ENCODE measurements around the gene PABPN1.

DNA sequence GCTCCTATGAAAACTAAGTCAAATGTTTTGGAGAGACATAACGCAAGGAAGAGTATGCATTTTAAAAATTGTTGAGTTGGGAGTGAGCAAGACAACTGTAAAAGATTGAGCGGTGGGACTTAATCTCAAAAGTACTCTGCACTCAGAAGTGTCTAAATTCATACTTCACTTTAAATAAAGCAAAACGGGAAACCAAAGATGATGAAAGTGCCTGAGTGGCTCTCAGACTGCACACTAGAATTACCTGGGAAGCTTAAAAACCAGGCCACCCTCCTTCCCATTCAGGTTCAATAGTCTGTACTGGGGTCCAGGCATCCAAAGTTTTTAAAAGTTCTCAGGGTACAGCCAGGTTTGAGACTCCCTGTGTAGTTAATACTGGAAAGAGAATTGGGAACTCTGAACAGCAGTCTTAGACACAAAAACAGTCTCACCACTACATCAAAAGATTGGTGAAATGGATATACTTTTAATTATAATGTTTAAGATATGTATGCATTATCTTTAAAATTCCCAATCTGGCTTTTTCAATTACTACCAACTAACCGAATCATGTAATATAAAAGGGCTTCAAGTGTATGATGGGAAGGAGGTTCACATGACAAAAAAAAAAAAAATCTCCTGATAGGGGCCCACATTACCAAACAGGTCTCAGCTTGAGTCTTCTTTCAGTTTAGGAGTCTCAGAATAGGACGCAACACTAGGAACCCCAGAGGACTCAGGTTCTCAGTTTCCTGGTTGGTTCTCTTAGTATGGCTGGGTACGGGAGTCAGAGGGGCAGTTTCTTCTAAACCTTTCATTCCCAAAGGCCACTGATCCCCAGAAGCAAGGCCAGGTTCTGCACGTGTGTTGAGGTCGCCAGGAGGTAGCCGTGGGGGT, 36.4 kb upstream of the PABPN1 start:
- TF ChIP-seq, protein P1, sequence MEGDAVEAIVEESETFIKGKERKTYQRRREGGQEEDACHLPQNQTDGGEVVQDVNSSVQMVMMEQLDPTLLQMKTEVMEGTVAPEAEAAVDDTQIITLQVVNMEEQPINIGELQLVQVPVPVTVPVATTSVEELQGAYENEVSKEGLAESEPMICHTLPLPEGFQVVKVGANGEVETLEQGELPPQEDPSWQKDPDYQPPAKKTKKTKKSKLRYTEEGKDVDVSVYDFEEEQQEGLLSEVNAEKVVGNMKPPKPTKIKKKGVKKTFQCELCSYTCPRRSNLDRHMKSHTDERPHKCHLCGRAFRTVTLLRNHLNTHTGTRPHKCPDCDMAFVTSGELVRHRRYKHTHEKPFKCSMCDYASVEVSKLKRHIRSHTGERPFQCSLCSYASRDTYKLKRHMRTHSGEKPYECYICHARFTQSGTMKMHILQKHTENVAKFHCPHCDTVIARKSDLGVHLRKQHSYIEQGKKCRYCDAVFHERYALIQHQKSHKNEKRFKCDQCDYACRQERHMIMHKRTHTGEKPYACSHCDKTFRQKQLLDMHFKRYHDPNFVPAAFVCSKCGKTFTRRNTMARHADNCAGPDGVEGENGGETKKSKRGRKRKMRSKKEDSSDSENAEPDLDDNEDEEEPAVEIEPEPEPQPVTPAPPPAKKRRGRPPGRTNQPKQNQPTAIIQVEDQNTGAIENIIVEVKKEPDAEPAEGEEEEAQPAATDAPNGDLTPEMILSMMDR (IDR thresholded peaks at IDR 0.05; ENCODE audit: insufficient read depth, low read depth, low read length) = no peak
- no peak for TF ChIP-seq EZH2 (IDR thresholded peaks at IDR 0.05; ENCODE audit: insufficient read depth, low read length)
